Lower leg skin (tissue), 3 donors: Measurements from ENCODE around the gene DCLK2.

ENCODE experiments used
- POLR2A ChIP-seq, 2 donors: fragments of 450-650 bp; IDR thresholded peaks; one replicate each; pipeline ENCODE4 v1.6.1; 2016 to 2017; ENCODE audit warnings: antibody characterized with exemption in 2 of 2, mild to moderate bottlenecking in 1 of 2, moderate library complexity in 1 of 2
- TF ChIP-seq, protein P1 (sequence below), 3 donors: fragments of 450-650 bp; IDR thresholded peaks; one replicate each; pipeline ENCODE4 v1.5.1; 2016; ENCODE audit warnings: antibody characterized with exemption in 3 of 3, mild to moderate bottlenecking in 3 of 3, moderate library complexity in 2 of 3

- TF ChIP-seq POLR2A (IDR thresholded peaks at IDR 0.05): no peak
- TF ChIP-seq, protein P1, sequence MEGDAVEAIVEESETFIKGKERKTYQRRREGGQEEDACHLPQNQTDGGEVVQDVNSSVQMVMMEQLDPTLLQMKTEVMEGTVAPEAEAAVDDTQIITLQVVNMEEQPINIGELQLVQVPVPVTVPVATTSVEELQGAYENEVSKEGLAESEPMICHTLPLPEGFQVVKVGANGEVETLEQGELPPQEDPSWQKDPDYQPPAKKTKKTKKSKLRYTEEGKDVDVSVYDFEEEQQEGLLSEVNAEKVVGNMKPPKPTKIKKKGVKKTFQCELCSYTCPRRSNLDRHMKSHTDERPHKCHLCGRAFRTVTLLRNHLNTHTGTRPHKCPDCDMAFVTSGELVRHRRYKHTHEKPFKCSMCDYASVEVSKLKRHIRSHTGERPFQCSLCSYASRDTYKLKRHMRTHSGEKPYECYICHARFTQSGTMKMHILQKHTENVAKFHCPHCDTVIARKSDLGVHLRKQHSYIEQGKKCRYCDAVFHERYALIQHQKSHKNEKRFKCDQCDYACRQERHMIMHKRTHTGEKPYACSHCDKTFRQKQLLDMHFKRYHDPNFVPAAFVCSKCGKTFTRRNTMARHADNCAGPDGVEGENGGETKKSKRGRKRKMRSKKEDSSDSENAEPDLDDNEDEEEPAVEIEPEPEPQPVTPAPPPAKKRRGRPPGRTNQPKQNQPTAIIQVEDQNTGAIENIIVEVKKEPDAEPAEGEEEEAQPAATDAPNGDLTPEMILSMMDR (IDR thresholded peaks at IDR 0.05): no peak
Observed at GRCh38 chr4:150212927-150213326, 134.7 kb downstream of the DCLK2 start.
